WI38 (cell line): Measurements from ENCODE around the gene ASTN1.

Source experiments
- H3K4me3 ChIP-seq: 2 replicates; pipeline ENCODE4 v1.5.1; 2011; ENCODE audit warnings: low read depth, mild to moderate bottlenecking, control low read depth, low read length
- TF ChIP-seq, protein P1 (sequence below): IDR thresholded peaks from 2 replicates; pipeline ENCODE4 v1.5.1; 2012; ENCODE audit warnings: low read depth, mild to moderate bottlenecking, control low read depth, low read length

Gene ASTN1

GRCh38 chr1:176869577-176869976 lies 294.9 kb downstream of the ASTN1 start:
- TF ChIP-seq, protein P1, sequence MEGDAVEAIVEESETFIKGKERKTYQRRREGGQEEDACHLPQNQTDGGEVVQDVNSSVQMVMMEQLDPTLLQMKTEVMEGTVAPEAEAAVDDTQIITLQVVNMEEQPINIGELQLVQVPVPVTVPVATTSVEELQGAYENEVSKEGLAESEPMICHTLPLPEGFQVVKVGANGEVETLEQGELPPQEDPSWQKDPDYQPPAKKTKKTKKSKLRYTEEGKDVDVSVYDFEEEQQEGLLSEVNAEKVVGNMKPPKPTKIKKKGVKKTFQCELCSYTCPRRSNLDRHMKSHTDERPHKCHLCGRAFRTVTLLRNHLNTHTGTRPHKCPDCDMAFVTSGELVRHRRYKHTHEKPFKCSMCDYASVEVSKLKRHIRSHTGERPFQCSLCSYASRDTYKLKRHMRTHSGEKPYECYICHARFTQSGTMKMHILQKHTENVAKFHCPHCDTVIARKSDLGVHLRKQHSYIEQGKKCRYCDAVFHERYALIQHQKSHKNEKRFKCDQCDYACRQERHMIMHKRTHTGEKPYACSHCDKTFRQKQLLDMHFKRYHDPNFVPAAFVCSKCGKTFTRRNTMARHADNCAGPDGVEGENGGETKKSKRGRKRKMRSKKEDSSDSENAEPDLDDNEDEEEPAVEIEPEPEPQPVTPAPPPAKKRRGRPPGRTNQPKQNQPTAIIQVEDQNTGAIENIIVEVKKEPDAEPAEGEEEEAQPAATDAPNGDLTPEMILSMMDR, result no peak
- H3K4me3 ChIP-seq, result no peak overlapping the region

DNA sequence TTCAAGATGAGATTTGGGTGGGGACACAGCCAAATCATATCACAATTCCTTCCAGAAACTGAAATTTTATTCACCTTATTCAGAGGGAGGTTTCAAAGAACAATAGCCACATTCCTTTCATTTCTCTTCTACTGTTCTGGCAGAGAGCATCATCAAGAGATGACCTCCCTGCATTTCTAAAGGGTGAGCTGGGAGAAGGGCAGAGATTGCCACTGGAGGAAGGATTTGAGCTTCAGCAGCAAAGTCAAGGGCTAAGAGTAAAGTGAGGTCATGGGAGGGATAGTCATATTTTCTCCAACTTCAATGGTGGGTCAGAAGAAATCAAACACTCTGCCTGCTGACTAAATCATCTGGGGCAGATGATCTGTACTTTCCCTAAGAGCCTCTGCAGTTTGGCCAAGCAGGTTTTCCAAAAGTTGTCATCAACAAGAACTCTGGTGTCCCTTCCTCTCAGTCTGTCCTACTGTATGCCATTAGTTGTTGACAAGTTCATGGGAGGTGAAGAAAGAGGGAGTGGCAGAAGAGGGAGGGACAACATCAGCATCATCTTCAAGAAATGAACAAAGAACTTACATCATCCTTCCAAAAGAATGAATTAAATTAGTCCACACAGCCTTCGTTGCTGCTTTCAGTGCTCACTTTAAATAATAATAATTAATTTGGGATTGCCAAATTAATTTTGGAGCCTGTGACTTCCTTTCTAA lies 298.3 kb downstream of the ASTN1 start:
- TF ChIP-seq, protein P1, result no peak
- H3K4me3 ChIP-seq, result no peak overlapping the region

- TF ChIP-seq, protein P1, result no peak
- H3K4me3 ChIP-seq, result no peak overlapping the region
Observed at GRCh38 chr1:176864211-176864610, 300.3 kb downstream of the ASTN1 start.

- TF ChIP-seq, protein P1, result no peak
- no peak overlapping the region for H3K4me3 ChIP-seq
Observed at GRCh38 chr1:176863613-176864012, 300.9 kb downstream of the ASTN1 start.

DNA sequence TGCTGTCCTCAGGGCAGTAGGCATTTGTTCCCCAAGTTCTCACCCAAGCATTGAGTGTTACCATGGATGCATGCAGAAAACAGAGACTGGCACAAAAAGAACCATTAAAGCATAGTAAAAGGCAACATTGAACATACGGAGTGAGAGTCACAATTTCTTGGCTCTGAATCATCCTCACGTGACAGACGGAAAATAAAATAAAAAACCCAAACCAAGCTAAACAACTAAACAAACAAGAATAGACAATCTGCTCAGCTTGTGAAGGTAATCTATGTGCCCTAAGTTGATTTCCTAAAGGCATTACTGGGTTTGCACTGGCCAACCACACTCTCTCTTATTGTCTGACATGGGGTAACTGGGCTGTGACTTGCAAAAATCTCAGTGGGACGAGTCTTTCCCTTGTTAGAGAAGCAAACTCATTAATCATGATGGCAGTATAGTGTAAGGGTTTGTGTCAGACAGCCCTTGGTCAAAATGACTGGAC lies 306.0 kb downstream of the ASTN1 start:
- H3K4me3 ChIP-seq, result no peak overlapping the region
- TF ChIP-seq, protein P1, result no peak

- TF ChIP-seq, protein P1, result no peak
- no peak overlapping the region for H3K4me3 ChIP-seq
Observed at GRCh38 chr1:176857632-176858031, 306.9 kb downstream of the ASTN1 start.
